ENCODE measurements around the gene TRIM62.

Gene TRIM62

GRCh38 chr1:33120436-33121231 is 61.2 kb downstream of the TRIM62 start:
- H2AFZ ChIP-seq (ENCODE audit: low read depth, low read length) = no peak overlapping the region
- H2BK5ac ChIP-seq (ENCODE audit: low read depth, low read length, poor library complexity, severe bottlenecking) = no peak overlapping the region
- no peaks in the 10 kb centered on the region for H3K79me1 ChIP-seq (replicated peaks; ENCODE audit: low read length, poor library complexity, severe bottlenecking)
- H3K9me3 ChIP-seq (ENCODE audit: control insufficient read depth, low read length) = no peaks in the 10 kb centered on the region
- no peak overlapping the region for H3K23ac ChIP-seq (ENCODE audit: low read length in 2 of 2)
- peaks cover 3 to 11% of the 10 kb centered on the region in 2 experiments for H3K36me3 ChIP-seq (ENCODE audit: control insufficient read depth in 1 of 2, insufficient read depth in 2 of 2, low read depth in 1 of 2, low read length in 2 of 2)
- H3K18ac ChIP-seq (ENCODE audit: low read depth in 1 of 2, low read length in 2 of 2) = no peak overlapping the region
- H2BK120ac ChIP-seq (ENCODE audit: low read depth, low read length) = no peak overlapping the region
- DNase-seq = no peak
- H3K27ac ChIP-seq (ENCODE audit: low read length, poor library complexity, severe bottlenecking) = no peak overlapping the region
- no peak overlapping the region for H3K4me3 ChIP-seq (ENCODE audit: insufficient read depth in 1 of 2, low read depth in 1 of 2, low read length in 2 of 2)
- no peak overlapping the region for H4K91ac ChIP-seq (ENCODE audit: low read length)
- H2BK15ac ChIP-seq (ENCODE audit: low read depth, poor library complexity, severe bottlenecking) = no peak overlapping the region
- H3K4ac ChIP-seq (ENCODE audit: low read depth in 1 of 2, low read length in 2 of 2) = no peak overlapping the region
- H2BK12ac ChIP-seq (ENCODE audit: low read length in 2 of 2) = no peak overlapping the region
- no peak overlapping the region for H3K9ac ChIP-seq (ENCODE audit: low read length)
- peaks cover 8% of the 10 kb centered on the region for H3K4me1 ChIP-seq (ENCODE audit: control insufficient read depth, insufficient read depth, low read depth, low read length)
- no peak overlapping the region for H2AK5ac ChIP-seq (ENCODE audit: low read length, severe bottlenecking)
- no peak overlapping the region for H4K8ac ChIP-seq (ENCODE audit: low read length)
- H3K4me2 ChIP-seq (ENCODE audit: low read length, poor library complexity, severe bottlenecking) = no peak overlapping the region
- whole genome bisulfite sequencing = 89% methylated on average over 7 of the region's 8 CpGs
- no peak overlapping the region for H3K14ac ChIP-seq (ENCODE audit: low read length in 2 of 2)
- H3K27me3 ChIP-seq (ENCODE audit: control insufficient read depth in 1 of 2, insufficient read depth in 1 of 2, low read length in 2 of 2) = no peaks in the 10 kb centered on the region

- H3K4me3 ChIP-seq (ENCODE audit: insufficient read depth in 1 of 2, low read depth in 1 of 2, low read length in 2 of 2) = no peak overlapping the region
- H3K23ac ChIP-seq (ENCODE audit: low read length in 2 of 2) = no peak overlapping the region
- no peaks in the 10 kb centered on the region for H3K79me1 ChIP-seq (replicated peaks; ENCODE audit: low read length, poor library complexity, severe bottlenecking)
- no peak overlapping the region for H2AK5ac ChIP-seq (ENCODE audit: low read length, severe bottlenecking)
- no peak for DNase-seq
- no peaks in the 10 kb centered on the region for H3K9me3 ChIP-seq (ENCODE audit: control insufficient read depth, low read length)
- no peak overlapping the region for H3K18ac ChIP-seq (ENCODE audit: low read depth in 1 of 2, low read length in 2 of 2)
- no peak overlapping the region for H3K4me2 ChIP-seq (ENCODE audit: low read length, poor library complexity, severe bottlenecking)
- no peak overlapping the region for H2BK5ac ChIP-seq (ENCODE audit: low read depth, low read length, poor library complexity, severe bottlenecking)
- no peak overlapping the region for H2BK15ac ChIP-seq (ENCODE audit: low read depth, poor library complexity, severe bottlenecking)
- H2BK12ac ChIP-seq (ENCODE audit: low read length in 2 of 2) = no peak overlapping the region
- no peak overlapping the region for H3K4ac ChIP-seq (ENCODE audit: low read depth in 1 of 2, low read length in 2 of 2)
- 85% methylated on average over 16 of the region's 16 CpGs for WGBS
- peaks cover 8% of the 10 kb centered on the region for H3K4me1 ChIP-seq (ENCODE audit: control insufficient read depth, insufficient read depth, low read depth, low read length)
- no peak overlapping the region for H4K8ac ChIP-seq (ENCODE audit: low read length)
- peaks cover 0 to 11% of the 10 kb centered on the region in 2 experiments for H3K36me3 ChIP-seq (ENCODE audit: control insufficient read depth in 1 of 2, insufficient read depth in 2 of 2, low read depth in 1 of 2, low read length in 2 of 2)
- H2AFZ ChIP-seq (ENCODE audit: low read depth, low read length) = no peak overlapping the region
- H3K9ac ChIP-seq (ENCODE audit: low read length) = no peak overlapping the region
- no peaks in the 10 kb centered on the region for H3K27me3 ChIP-seq (ENCODE audit: control insufficient read depth in 1 of 2, insufficient read depth in 1 of 2, low read length in 2 of 2)
- H2BK120ac ChIP-seq (ENCODE audit: low read depth, low read length) = no peak overlapping the region
- H3K27ac ChIP-seq (ENCODE audit: low read length, poor library complexity, severe bottlenecking) = no peak overlapping the region
- H4K91ac ChIP-seq (ENCODE audit: low read length) = no peak overlapping the region
- H3K14ac ChIP-seq (ENCODE audit: low read length in 2 of 2) = no peak overlapping the region
Observed at GRCh38 chr1:33119532-33120217, 62.2 kb downstream of the TRIM62 start.

GRCh38 chr1:33119050-33119449 is 62.8 kb downstream of the TRIM62 start:
- Histone ChIP-seq H4K8ac (ENCODE audit: low read length) (no peak overlapping the region), H2BK5ac (ENCODE audit: low read depth, low read length, poor library complexity, severe bottlenecking) (no peak overlapping the region), H3K4me1 (ENCODE audit: control insufficient read depth, insufficient read depth, low read depth, low read length) (peaks cover 8% of the 10 kb centered on the region), H3K27me3 (ENCODE audit: control insufficient read depth in 1 of 2, insufficient read depth in 1 of 2, low read length in 2 of 2) (no peaks in the 10 kb centered on the region), H2AFZ (ENCODE audit: low read depth, low read length) (no peak overlapping the region), H3K36me3 (ENCODE audit: control insufficient read depth in 1 of 2, insufficient read depth in 2 of 2, low read depth in 1 of 2, low read length in 2 of 2) (peaks cover 0 to 11% of the 10 kb centered on the region in 2 experiments), H3K9me3 (ENCODE audit: control insufficient read depth, low read length) (no peaks in the 10 kb centered on the region), H4K91ac (ENCODE audit: low read length) (no peak overlapping the region), H3K4me2 (ENCODE audit: low read length, poor library complexity, severe bottlenecking) (no peak overlapping the region), H2BK15ac (ENCODE audit: low read depth, poor library complexity, severe bottlenecking) (no peak overlapping the region), H3K4ac (ENCODE audit: low read depth in 1 of 2, low read length in 2 of 2) (no peak overlapping the region), H3K27ac (ENCODE audit: low read length, poor library complexity, severe bottlenecking) (no peak overlapping the region), H2BK12ac (ENCODE audit: low read length in 2 of 2) (no peak overlapping the region), H2BK120ac (ENCODE audit: low read depth, low read length) (no peak overlapping the region), H3K79me1 (replicated peaks; ENCODE audit: low read length, poor library complexity, severe bottlenecking) (no peaks in the 10 kb centered on the region), H3K18ac (ENCODE audit: low read depth in 1 of 2, low read length in 2 of 2) (no peak overlapping the region), H3K14ac (ENCODE audit: low read length in 2 of 2) (no peak overlapping the region), H2AK5ac (ENCODE audit: low read length, severe bottlenecking) (peak overlapping the region; percentile 13), H3K23ac (ENCODE audit: low read length in 2 of 2) (no peak overlapping the region), H3K9ac (ENCODE audit: low read length) (no peak overlapping the region), H3K4me3 (ENCODE audit: insufficient read depth in 1 of 2, low read depth in 1 of 2, low read length in 2 of 2) (no peak overlapping the region)
- DNase-seq = no peak
- 91% methylated on average over 2 of the region's 2 CpGs for WGBS

- no peak overlapping the region for H3K4me2 ChIP-seq (ENCODE audit: low read length, poor library complexity, severe bottlenecking)
- H2BK5ac ChIP-seq (ENCODE audit: low read depth, low read length, poor library complexity, severe bottlenecking) = no peak overlapping the region
- H4K8ac ChIP-seq (ENCODE audit: low read length) = no peak overlapping the region
- no peak overlapping the region for H2AK5ac ChIP-seq (ENCODE audit: low read length, severe bottlenecking)
- H3K4me3 ChIP-seq (ENCODE audit: insufficient read depth in 1 of 2, low read depth in 1 of 2, low read length in 2 of 2) = no peak overlapping the region
- no peaks in the 10 kb centered on the region for H3K9me3 ChIP-seq (ENCODE audit: control insufficient read depth, low read length)
- H3K9ac ChIP-seq (ENCODE audit: low read length) = no peak overlapping the region
- H4K91ac ChIP-seq (ENCODE audit: low read length) = no peak overlapping the region
- H3K18ac ChIP-seq (ENCODE audit: low read depth in 1 of 2, low read length in 2 of 2) = no peak overlapping the region
- H2BK120ac ChIP-seq (ENCODE audit: low read depth, low read length) = no peak overlapping the region
- H3K27ac ChIP-seq (ENCODE audit: low read length, poor library complexity, severe bottlenecking) = no peak overlapping the region
- H2AFZ ChIP-seq (ENCODE audit: low read depth, low read length) = no peak overlapping the region
- H2BK12ac ChIP-seq (ENCODE audit: low read length in 2 of 2) = no peak overlapping the region
- H3K14ac ChIP-seq (ENCODE audit: low read length in 2 of 2) = no peak overlapping the region
- DNase-seq = no peak
- H3K4me1 ChIP-seq (ENCODE audit: control insufficient read depth, insufficient read depth, low read depth, low read length) = peaks cover 8% of the 10 kb centered on the region
- H3K4ac ChIP-seq (ENCODE audit: low read depth in 1 of 2, low read length in 2 of 2) = no peak overlapping the region
- no peak overlapping the region for H3K23ac ChIP-seq (ENCODE audit: low read length in 2 of 2)
- H3K27me3 ChIP-seq (ENCODE audit: control insufficient read depth in 1 of 2, insufficient read depth in 1 of 2, low read length in 2 of 2) = no peaks in the 10 kb centered on the region
- H3K36me3 ChIP-seq (ENCODE audit: control insufficient read depth in 1 of 2, insufficient read depth in 2 of 2, low read depth in 1 of 2, low read length in 2 of 2) = peaks cover 0 to 11% of the 10 kb centered on the region in 2 experiments
- H3K79me1 ChIP-seq (replicated peaks; ENCODE audit: low read length, poor library complexity, severe bottlenecking) = no peaks in the 10 kb centered on the region
- H2BK15ac ChIP-seq (ENCODE audit: low read depth, poor library complexity, severe bottlenecking) = no peak overlapping the region
- 97% methylated on average over 4 of the region's 4 CpGs for WGBS
Observed at GRCh38 chr1:33118274-33118673, 63.6 kb downstream of the TRIM62 start.
